CD1c-positive myeloid dendritic cell (primary cell): ENCODE measurements around the gene KRT80.

Experiments
- DNase-seq: peaks from one replicate; pipeline ENCODE4 v3.0.0-alpha.2; 2016; ENCODE audit errors: extremely low spot score

The KRT80 gene

DNA sequence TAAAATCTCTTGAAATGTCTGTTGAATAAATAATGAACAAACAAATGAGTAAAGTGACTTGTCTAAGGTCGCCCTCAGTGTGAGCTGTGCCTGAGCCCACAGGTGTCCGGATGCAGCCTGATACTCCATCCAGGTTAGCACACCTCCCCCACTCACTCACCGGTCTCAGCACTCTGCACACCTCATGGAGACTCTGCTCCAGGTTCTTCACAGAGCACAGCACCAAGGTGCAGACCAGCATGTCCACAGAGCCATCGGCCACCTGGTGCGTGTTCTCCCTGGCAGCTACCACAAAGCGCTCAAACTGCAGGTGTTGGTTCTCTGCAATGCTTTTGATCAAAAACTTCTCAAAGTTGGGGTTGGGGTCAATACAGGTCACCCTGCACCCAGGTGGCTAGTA lies 37.1 kb upstream of the KRT80 start:
- no peak for DNase-seq

DNA sequence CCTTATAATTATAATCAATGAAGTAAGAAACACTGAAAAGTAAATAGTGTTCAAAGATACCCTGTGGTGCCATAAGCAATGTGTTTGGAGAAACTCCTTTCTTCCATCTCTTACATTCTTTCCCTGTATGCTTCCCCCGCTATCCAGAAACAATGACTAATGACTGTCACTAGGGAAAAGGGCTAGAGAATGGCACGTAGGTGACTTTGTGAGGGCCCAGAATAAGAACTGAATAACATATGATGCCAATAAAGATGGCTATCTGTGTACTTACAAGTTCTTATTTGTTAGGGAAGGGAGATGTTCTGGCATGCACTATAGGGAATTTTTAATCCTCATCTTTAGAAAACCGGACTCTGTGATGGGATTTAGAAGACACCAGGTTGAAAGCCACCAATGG lies 36.6 kb upstream of the KRT80 start:
- no peak for DNase-seq

DNA sequence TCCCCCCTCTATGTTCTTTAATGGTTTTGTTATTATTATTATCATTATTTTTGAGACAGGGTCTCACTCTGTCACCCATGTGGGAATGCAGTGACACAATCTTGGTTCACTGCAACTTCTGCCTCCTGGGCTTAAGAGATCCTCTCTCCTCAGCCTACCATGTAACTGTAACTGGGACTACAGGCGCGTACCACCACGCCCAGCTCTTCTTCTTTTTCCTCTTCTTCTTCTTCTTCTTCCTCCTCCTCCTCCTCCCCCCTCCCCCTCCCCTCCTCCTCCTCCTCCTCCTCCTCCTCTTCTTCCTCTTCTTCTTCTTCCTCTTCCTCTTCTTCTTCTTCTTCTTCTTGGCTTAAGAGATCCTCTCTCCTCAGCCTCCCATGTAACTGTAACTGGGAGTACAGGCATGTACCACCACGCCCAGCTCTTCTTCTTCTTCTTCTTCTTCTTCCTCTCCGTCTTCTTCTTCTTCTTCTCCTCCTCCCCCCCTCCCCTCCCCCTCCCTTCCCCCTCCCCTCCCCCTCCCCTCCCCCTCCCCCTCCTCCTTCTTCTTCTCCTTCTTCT lies 35.9 kb upstream of the KRT80 start:
- DNase-seq, result no peak

DNA sequence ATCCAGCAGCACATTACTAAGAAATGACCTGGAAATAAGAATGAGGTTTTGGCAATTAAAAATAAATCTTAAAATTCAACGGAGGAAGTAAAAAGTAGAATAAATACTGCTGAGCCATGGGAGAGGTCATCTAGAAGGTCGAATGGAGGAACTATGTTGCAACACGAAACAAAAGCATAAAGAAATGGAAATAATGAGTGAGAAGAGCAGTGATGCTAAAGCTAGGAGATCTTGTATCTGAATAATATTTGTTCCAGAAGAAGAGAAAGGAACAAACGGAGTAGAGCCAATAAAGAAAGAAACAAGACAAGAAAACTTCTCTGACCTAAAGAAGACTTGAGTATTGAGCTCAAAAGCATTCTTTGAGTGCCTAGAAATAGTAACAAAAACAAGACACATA lies 34.6 kb upstream of the KRT80 start:
- peak; percentile 25 for DNase-seq

DNA sequence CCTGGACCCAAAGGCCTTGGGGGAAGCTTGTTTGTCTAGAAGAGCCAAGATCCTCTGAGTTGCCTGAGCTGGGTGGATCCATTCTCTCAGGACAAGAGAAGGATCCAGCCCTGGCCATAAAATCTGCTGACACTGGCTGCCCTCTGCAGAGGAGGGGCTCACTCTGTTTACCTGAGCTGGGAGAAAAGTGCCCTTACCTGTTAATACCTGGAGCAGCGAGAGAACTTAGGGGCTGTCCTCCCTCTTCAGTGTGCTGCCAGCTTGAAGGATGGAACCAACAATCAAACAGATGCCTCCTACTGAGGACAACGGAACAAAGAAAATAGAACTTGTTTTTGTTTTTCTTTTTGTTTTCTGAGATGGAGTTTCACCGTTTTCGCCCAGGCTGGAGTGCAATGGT lies 33.9 kb upstream of the KRT80 start:
- DNase-seq, result no peak

DNA sequence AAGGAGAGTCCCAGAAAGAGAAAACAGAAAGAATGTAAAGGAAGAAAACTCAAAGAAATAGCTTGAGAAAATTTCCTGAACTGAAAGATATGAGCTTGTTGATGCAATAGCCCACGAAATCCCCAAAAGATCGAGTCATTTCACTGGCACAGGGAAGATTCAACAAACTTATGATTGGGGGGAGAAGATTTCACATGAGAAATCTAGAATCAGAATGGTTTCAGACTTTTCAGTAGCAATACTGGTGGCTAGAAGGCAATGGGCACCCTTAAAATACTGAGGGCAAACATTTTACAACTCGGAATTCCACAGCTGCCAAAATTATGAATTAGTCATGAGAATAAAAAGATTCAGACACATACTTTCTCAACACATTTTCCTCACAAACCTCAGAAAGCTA lies 32.3 kb upstream of the KRT80 start:
- DNase-seq, result no peak

DNA sequence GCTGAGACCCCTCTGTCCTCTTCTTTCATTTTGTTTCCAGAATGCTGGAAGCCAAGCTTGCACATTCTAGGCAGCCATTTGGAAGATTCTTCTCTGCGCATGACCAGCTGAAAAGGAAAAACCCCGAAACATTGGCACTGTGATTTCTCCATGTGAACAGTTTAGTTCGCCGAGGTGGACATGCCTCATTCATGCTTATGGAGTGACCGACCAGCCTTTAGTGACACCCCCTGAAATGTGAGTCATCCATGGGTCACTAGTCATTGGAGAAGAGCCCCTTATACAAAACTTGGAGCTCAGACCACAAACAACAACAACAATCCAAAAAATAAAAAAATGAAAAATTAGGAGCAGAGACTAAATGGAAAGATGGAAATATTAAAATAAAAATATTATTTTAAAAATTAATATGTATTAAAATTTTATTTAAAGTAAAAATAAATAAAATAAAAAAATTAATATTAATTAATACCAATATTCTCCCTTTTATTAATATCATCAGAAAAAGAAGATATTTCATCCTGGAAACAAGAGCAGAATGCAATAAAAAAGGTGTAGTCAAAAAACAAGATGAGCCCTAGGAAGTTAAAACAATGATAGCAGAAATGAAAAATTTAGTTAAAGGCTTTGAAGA lies 31.7 kb upstream of the KRT80 start:
- no peak for DNase-seq

DNA sequence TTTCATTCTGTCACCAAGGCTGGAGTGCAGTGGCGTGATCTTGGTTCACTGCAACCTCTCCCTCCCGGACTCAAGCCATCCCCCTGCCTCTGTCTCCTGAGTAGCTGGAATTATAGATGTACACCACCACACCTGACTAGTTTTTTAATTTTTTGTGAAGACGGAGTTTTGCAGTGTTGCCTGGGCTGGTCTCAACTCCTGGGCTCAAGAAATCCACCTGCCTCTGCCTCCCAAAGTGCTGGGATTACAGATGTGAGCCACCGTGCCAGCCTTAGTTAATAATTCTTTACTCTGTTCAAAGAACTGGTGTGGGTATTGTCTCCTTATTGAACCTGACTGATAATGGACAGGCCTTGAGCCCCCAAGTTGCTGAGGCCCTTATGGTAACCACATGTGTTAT lies 30.9 kb upstream of the KRT80 start:
- no peak for DNase-seq

DNA sequence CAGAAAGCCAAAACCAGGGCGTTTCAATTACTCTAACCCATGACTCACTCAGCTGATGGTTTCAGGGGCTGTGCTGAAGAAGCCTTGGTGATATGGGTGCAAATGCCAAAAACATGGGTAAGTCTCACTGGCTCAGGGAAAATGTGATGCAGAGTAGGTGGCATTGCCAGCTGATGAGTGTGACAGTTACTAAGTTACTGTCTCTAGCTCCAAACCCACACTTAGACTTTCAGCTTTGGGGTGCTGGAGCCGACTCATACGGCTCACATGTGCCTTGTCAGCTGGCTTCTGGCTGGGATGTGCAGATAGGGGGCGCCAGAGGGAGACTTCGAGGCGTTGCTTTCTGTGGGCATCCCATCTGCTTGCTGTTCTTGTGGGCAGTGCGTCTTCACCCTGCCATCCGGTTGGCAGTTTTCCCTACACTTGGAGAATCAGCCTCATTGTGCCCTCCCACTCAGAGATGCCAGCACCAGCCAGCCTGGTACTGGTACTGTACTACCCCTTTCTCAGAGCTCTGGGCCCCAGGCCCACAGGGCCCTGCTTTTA lies 30.2 kb upstream of the KRT80 start:
- DNase-seq, result peak; percentile 71

DNA sequence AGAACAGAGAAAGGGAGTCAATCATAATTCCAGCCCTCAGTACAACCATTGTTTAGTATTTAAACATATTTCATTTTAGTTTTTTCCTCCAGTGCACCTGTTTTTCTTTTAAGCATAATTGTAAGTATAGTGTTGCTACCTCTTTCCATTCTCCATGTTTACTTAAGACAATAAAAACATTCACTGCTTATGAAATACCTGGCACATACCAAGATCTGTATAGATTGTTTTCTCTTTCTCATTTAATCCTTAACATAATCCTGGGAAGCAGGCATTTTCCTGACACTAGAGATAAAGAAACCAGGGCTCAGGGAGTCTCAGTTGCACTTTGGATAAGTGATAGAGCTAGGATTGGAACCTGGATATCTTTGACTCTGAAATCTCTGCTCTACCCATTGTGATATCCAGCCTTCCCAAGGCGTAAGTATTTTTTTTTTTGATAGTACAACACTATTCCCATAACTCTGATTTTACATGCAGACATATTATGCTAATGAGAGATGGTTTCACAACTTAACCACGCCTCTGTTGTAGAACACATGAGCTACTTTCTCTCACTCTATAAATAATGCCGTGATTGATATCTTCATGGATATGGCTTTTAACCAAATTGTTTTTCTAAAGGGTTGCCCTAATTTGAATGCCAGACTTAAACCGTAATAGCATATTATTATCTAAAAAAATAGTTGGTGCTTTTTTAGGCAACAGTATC lies 29.4 kb upstream of the KRT80 start:
- DNase-seq, result no peak

DNA sequence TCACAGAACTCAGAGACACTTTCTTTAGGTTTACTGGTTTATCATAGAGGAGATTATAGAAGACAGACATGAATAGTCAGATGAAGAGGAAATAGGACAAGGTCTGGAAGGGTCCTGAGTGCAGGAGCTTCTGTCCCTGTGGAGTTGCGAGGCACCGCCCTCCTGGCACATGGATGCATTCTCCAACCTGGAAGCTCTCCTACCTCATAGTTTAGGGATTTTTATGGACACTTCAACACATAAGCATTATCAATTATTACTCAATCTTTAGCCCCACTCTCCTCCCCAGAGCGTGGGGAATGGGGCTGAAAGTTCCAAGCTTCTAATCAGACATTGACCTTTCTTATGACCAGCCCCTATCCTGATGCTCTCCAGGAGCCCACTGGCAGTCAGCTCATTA lies 28.7 kb upstream of the KRT80 start:
- DNase-seq, result no peak

DNA sequence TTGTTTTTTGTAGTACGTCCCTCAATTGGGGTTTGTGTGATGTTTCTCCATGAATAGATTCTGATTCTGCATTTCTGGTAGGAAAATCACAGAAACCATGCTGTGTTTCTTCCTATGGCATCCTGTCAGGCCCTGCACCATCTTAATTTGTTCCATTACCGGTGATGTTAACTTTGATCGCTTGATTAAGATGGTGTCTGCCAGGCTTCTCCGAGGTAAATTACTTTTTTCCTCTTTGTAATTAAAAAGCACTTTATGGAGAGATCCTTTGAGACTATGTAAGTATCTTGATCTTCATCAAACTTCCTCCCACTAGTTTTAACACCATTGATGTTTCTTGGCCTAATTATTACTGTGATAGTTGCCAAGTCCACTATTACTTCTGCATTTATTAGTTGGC lies 26.2 kb upstream of the KRT80 start:
- no peak for DNase-seq

DNA sequence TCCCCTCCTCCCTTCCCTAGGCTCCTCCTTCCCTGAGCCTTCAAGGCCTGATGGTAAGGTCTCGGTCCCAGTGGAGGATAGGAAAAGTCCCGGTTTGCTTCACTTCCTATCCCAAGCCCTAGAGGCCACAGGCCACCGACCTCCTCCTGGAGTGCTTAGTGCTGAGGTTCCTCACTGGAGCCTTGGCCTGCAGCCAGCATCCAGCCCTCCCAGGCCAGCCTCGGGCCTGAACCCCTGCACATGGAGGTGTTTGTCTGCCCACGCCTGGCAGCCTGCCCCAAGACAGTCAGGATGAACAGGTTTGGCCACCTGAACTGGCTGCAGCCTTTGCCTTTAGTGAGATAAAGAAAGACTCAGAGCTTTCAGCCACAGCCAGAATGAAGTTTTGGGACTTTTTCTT lies 25.4 kb upstream of the KRT80 start:
- peak; percentile 18 for DNase-seq

DNA sequence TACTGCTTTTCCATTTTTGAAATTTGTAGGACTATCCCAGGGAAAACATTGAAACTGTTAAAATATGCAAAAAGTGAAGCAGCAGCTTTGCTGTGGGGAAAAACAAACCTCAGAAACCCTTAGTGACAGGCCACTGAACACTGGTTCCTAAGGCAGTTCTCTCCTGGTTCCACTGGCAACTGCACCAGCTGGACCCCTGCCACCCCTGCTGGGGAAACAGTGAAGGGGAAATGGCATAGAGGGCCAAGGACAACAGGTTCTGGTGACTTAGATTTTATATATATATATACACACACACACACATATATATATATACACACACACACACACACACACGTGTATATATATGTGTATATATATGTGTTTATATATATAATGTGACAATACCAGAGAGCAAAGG lies 25.0 kb upstream of the KRT80 start:
- DNase-seq, result no peak

DNA sequence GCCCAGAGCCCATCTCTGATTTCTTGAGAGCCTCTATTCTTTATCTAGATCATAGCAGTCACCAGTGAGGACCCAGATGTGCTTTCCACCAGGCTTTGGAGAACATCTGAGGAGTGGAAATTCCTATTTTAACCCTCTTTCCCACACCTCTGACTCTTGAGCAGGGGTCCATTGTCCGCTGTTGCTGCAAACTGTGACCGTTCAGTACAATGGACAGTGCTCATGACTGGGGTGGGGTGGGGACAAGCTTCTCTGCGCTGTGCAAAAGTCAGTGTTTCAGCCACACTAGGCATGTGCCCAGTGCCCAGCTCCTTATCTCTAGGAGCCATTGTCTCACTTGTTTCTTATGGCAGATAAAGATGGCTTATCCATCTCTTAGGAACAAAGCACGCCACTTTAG lies 24.3 kb upstream of the KRT80 start:
- DNase-seq, result no peak

DNA sequence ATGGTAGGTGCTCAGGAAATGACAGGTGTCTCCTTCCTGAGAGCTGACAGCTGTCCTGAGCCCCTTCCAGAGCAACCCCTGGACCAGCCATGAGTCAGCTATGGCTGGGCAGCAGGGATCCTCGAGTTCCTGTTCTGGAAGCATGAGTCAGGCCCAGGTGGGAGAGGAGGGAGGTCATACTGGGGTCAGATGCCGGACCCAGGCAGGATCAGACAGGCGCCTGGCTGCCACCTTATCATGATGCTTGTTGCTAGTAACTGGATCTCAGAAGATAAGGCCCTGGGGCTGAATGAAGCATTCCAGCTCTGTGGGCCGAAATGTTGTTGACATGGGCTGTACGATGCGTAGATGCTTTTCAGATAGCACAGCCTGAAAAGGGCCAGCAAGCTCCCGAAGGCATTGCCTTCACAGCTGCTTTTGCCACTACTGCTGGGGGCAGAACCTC lies 23.8 kb upstream of the KRT80 start:
- DNase-seq, result peak; percentile 34

DNA sequence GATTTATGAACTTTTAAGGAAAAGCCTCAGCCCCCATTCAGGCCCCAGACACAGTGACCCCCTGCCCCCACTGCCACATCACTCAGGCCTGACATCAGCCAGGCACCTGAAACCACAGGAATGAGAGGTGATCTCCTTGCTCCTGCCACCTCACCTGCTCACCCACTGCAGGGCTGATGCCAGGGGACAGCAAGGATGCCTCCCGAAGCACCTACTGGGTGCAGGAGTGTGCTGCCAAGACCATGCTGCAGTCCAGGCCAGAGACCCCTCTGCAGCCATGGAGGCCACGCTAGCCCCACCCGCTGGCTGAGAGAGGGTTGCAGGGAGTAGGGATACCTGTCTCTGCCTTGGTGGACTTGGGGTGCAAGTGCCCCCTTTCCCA lies 22.6 kb upstream of the KRT80 start:
- DNase-seq, result no peak

DNA sequence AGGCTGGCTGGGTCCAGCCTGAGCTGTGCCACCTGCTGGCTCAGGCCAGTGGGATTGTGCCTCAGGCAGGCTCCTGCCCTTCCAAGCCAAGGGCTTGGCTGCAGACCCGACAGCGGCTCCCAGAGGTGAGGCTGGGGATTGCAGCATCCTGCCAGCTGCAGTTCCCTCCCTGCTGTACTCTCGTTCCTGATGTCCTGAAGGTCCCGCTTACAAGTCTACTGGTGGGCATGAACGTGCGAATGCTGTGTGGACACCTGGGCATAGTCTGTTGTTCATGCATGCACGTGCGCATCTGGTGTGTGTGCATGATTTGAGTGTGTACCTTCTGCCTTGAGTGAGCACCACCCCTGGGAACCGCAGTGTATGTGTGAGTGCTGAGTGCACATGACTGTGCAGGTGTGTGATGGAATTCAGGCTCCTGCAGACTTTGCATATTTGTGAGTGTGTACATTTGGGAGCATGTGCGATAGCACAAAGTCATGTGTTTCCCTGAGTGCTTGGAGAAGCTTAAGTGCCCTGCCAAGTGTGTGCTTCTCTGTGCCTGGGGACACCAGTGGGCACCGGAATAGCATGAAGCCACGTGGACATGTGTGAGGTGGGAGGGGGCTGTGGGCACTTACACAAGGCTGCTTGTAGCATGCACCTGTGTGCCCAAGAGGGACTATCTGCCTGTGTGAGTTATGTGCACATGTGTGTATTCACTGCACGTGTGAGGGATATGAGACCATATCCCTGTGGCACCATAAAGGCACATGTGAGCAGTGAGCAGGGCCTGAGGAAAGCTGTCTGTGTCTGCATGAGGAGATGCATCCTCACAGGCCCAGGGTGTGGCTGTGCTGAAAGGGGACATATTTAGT lies 22.0 kb upstream of the KRT80 start:
- peak; percentile 84 for DNase-seq

DNA sequence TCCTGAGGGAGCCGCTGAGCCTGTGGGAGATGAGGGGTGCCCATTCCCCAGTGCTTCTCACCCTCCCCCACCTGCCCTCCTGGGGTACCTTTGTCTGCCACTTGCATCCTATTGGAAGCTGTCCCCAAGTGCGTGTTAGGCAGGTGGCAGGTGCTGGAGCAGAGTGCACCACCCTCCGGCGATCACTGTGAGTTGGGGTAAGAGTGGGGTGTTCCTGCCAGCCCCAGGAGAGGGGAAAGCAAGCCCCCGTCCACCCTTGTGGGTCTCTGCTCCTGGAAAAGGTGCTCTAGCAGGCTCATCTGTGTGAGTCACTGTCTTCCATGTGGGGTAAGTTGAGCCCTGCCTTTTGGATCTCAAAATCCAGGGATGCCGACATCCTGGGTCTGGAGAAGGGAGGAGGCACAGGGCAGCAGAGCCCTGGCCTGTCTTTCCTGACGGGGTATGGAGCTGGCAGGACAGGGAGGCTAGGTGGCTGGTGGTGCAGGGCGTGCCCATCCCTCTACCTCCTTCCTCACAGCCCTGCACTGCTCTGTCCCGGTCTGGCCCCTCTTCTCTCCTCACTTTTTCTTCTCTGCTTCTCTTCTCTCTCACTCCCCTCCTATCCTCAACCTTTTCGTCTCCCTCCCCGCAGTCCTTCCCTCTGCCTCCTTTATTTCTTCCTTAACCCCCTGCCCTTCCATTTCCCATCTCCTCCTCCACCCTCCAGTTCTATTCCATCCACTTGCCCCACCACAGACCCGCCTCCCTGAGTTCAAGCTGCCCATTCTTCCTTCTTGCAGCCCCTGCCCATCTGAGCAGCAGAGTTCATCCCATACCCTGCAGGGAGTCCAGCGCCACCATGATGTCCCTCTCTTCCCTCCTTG lies 21.1 kb upstream of the KRT80 start:
- no peak for DNase-seq

DNA sequence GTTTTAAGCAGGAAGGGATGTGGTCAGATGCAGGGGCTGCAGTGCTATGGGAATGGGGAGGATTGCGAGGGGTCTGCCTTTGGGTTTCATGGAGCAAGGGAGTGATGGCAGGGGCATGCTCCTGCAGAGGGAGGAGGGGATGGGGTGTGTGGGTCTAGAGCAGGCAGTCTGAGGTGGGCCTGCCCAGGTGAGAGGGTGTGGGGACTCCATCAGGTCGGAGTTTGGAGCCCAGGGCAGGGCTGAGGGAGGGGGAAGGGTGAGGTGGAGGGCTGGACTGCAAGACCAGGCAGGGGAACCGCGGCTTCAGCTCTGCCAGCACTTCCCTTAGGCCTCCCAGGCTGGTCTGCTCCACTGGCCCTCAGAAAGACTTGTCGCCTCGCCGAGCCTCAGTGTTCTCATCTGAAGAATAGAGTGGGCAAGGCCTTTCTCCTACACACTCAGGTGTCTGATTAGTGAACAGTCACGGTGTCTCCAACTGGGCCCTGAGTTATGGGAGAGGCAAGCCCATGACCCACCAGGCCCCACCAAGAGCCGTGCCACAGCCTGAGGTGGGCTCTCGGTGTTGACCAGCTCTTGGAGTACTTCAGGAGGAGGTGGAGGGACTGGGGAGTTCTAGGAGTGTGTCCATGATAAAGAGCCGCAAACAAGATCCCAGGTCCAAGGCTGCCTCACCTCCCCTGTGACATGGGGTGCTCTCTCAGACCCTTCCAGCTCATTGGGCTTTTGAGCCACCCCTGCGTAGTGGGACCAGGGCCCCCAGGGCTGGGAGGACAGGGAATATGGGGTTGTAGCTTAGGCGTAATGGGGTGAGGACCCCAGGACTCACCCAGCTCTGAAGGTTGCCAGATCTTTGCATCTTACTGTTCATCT lies 20.1 kb upstream of the KRT80 start:
- no peak for DNase-seq
